Gastrocnemius medialis (tissue), 4 donors: ENCODE measurements around the gene EIF2B1.

Experiments used
- CTCF ChIP-seq, 5 experiments: fragments of 450-650 bp in 3 of 5; fragments of 200-600 bp in 2 of 5; sonication (generic) in 2 of 5; IDR thresholded peaks in 4 of 5; conservative IDR thresholded peaks in 1 of 5; 1 replicate in 4 of 5; 2 replicates in 1 of 5; pipeline ENCODE4 v1.5.1; 2016 to 2019; ENCODE audit warnings: antibody characterized with exemption in 5 of 5, mild to moderate bottlenecking in 3 of 5, moderate library complexity in 3 of 5
- POLR2A ChIP-seq, 2 donors: fragments of 450-650 bp; IDR thresholded peaks; one replicate each; pipeline ENCODE4 v1.6.1; 2017; ENCODE audit warnings: antibody characterized with exemption in 2 of 2, mild to moderate bottlenecking in 2 of 2, moderate library complexity in 2 of 2

- no peak for TF ChIP-seq CTCF (IDR thresholded peaks at IDR 0.05 in 4 of 5, conservative IDR thresholded peaks at IDR 0.05 in 1 of 5)
- TF ChIP-seq POLR2A (IDR thresholded peaks at IDR 0.05), result no peak
Measured at GRCh38 chr12:123648401-123648800, 14.9 kb upstream of the EIF2B1 start.
